GM12875 (cell line): ENCODE results near the gene RTN4R.

Source experiments
- H3K4me3 ChIP-seq: one replicate; pipeline ENCODE4 v1.5.1; 2011; ENCODE audit warnings: low read depth, low read length, control low read depth
- TF ChIP-seq, protein P1 (sequence below): IDR thresholded peaks from 2 replicates; pipeline ENCODE4 v1.5.1; 2011; ENCODE audit warnings: low read depth, mild to moderate bottlenecking, control low read depth, inconsistent platforms, low read length, moderate library complexity, borderline replicate concordance; ENCODE audit not compliant: insufficient read depth

The RTN4R gene

DNA sequence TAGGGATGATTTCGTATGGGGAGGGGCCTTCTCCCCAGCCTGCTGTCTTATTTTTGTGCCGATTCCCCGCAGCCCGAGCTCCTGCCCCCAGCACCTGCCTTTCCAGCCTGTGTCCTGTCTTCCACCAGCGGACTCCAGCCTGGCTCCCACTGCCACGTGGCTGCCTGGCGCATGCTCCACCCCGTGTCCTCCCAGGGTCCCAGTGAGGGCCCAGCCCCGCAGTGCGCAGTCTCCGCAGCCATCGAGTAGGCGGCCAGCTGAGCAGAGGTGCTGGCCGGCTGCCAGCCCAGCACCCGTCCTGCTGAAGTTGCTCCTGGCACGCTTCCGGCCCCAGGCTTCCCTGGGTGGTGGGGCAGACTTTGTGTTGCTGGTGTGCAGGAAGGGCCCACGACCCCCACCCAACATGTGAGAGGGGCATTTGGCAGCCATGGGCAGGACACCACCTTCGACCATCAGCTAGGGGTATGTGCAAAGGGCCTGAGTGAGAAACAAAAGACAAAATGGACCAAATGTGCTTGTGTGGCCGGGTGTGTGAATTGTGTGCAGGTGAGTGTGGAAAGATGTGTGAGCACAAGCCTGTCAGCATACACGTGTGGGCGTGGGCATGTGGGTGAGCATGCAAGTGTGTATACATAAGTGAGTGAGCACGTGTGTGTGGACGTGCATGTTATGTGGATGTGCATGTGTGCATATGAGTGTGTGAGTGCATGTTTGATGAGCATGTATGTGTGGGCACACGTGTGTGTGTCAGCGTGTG, 55.9 kb downstream of the RTN4R start:
- TF ChIP-seq, protein P1, sequence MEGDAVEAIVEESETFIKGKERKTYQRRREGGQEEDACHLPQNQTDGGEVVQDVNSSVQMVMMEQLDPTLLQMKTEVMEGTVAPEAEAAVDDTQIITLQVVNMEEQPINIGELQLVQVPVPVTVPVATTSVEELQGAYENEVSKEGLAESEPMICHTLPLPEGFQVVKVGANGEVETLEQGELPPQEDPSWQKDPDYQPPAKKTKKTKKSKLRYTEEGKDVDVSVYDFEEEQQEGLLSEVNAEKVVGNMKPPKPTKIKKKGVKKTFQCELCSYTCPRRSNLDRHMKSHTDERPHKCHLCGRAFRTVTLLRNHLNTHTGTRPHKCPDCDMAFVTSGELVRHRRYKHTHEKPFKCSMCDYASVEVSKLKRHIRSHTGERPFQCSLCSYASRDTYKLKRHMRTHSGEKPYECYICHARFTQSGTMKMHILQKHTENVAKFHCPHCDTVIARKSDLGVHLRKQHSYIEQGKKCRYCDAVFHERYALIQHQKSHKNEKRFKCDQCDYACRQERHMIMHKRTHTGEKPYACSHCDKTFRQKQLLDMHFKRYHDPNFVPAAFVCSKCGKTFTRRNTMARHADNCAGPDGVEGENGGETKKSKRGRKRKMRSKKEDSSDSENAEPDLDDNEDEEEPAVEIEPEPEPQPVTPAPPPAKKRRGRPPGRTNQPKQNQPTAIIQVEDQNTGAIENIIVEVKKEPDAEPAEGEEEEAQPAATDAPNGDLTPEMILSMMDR: no peak
- H3K4me3 ChIP-seq: no peak overlapping the region

DNA sequence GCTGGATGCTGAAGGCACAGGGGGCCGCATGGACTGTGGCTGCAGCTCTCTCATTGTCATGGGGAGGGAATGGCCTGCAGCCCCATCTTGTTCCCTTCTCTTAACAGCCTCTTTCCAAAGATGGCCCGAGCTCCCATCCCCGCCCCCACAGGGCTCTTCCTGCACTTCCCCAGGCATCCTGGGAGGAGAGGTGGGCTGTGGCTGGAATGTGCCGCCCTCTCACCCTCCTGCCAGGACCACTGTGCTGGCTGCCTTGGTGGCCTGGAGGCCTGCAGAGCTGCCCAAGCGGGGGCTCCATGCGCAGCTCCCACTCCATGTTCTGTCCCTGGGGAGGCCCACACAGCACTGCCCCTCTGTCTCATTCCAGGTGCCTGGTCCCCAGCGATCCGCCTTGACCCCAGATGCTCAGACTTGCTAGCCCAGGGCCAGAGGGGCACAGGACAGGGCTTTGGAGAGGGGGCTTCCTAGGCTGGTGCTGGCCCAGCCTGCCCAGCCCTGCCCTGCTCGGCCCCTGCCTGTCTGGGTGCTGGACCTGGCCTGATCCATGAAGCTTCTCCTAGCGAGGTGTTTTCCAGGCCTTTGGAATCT, 56.6 kb downstream of the RTN4R start:
- no peak overlapping the region for H3K4me3 ChIP-seq
- TF ChIP-seq, protein P1: no peak

DNA sequence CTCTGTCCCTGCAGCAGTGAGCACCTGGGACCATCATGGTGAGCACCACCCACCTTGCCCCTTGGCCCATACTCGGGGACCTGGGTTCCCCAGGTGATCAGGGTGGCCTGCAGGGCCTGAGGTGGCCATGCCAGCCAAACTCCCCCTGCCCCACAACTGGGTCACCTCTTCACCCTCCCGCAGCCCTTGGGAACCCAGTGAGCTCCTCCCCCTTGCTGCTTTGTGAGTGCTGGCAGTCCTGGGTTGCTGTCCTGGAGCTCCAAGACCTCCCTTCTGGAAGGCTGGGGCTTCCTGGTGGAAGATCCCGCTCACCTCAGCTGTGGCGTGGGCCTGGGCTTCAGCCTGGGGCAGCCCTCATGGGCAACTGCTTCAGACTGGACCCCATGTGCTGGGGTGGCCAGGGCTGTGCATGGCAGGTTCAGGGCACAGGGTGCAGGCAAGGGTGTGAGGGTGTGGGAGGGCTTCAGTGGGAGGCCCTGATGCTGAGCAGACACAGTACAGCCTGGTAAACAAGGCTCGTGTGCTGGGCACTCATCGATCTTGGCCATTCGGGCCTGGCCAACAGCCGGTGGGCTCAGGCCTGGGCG, 57.6 kb downstream of the RTN4R start:
- TF ChIP-seq, protein P1: no peak
- no peak overlapping the region for H3K4me3 ChIP-seq

DNA sequence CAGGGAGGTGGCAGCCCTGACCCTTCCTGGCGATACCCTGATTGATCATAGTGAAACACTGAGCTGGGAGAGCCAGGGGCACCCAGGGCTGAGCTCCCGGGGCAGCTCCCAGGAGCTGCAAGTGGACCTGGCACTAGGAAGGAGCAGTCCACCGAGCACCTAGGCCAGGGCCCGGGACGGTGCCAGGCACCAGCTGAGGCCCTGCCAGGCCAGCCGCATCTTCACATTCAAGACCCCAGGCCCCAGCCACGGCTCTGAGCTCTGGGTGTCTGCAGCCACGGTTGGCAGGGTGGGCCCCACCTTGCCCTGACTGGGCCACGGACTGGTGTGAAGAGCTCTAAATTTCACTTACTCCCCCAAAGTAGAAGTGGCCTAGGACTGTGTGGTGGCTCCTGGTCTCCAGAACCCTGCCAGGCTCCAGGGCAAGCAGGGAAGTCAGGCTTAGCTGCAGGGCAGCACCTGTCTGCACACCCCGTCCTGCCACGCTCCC, 58.3 kb downstream of the RTN4R start:
- TF ChIP-seq, protein P1: no peak

DNA sequence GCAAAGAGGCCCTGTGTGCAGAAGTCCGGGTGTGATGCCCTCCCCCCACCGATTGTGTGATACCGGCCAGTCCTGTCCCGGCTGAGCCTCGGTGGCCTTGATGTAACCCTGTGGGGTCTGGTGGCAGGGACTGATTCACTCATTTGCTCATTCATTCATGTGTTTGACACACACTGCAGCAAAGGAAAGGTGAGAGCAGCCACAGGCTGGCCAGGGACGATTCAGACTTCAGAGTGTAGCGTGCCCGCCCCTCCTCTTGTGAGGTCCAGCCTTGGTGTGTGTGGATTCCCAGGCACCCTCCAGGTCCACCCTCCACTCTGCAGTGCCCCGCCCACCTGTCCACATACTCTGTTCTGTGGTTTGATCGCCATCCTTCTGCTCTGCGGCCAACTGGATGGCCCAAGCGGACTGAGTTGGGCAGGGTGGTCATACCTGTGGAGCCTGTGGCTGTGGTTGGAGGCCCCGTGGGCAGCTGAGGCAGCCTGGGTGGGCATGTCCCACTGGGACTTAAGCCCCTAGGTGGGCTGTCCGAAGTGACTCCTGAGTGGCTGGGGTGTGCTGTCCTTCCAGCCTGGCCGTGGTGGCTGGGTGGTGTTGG, 59.3 kb downstream of the RTN4R start:
- TF ChIP-seq, protein P1: no peak
- no peak overlapping the region for H3K4me3 ChIP-seq

More for the DNA sequence above, 58.3 kb downstream of the RTN4R start:
- H3K4me3 ChIP-seq: no peak overlapping the region

DNA sequence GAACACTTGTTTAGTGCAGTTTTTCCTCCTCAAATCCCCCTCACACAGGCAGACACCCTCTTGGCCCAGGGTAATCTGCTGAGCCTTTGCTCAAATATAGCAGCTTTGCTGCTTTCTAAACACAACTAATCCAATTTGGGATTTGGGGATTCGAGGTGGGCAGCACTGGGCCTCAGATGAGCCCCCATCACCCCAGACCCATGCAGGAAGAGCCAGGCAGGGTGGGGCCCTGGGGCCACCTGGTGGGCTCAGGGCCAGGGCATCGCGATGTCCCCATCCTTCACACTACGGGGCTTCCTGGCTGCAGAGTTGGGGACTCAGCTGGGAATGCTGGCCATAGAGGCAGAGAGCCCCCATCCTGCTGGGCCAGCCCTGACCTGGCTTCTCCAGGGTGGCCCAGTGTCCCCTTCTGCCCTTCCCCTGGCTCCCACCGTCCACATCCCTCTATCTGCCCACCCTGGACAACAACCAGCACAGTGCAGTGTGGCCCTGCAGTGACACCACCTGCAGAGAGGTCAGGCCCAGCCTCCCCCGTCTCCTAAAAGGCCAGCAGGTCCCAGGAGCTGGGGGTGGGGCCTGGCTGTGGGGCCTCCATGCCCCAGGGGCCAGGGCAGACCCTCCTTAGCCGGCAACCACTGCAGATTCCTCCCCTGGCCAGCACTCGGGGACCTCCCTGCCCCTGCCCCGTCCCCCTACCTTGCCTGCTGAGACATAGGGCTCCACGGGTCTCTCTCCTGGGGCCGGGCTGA, 60.7 kb downstream of the RTN4R start:
- no peak overlapping the region for H3K4me3 ChIP-seq
- TF ChIP-seq, protein P1: no peak
